ENCODE data around the gene MMP24.

The MMP24 gene

DNA sequence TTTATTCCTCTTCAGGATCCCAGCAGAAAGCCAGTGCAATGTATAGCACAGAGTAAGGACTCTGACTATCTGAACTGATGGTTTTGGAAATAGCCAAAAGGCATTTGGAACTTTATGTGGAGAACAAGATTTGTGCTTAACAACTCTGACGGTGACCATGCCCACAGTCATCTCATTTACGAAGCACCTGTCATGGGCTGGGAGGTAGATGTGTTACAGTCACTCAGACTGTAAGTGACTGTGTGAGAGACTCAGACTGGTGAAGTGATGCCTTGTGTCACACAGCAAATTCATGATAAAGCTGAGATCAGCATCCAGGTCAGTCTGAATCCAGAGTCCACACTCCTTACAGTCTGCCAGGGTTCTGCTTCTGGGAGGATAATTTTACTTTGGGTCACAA lies 89.6 kb downstream of the MMP24 start:
- peaks cover 1% of the 10 kb centered on the region for H3K36me3 Mint-ChIP-seq
- H3K27me3 Mint-ChIP-seq, result no peaks in the 10 kb centered on the region
- peaks cover 39% of the 10 kb centered on the region for H3K4me1 Mint-ChIP-seq
- H3K27ac Mint-ChIP-seq, result peak overlapping the region; percentile 44
- no peaks in the 10 kb centered on the region for H3K9me3 Mint-ChIP-seq
- no peak overlapping the region for H3K4me3 Mint-ChIP-seq

GRCh38 chr20:35317416-35318210 lies 91.1 kb downstream of the MMP24 start:
- H3K9me3 Mint-ChIP-seq, result no peaks in the 10 kb centered on the region
- no peak overlapping the region for H3K27ac Mint-ChIP-seq
- peaks cover 28% of the 10 kb centered on the region for H3K4me1 Mint-ChIP-seq
- H3K27me3 Mint-ChIP-seq, result no peaks in the 10 kb centered on the region
- no peak overlapping the region for H3K4me3 Mint-ChIP-seq
- H3K36me3 Mint-ChIP-seq, result peaks cover 1% of the 10 kb centered on the region

- Mint-ChIP-seq H3K27me3 (no peaks in the 10 kb centered on the region), H3K9me3 (no peaks in the 10 kb centered on the region), H3K36me3 (peaks cover 3% of the 10 kb centered on the region), H3K4me1 (peaks cover 25% of the 10 kb centered on the region), H3K4me3 (no peak overlapping the region), H3K27ac (peak overlapping the region; percentile 25)
These were observed 92.1 kb downstream of the MMP24 start for GRCh38 chr20:35318502-35319157.

DNA sequence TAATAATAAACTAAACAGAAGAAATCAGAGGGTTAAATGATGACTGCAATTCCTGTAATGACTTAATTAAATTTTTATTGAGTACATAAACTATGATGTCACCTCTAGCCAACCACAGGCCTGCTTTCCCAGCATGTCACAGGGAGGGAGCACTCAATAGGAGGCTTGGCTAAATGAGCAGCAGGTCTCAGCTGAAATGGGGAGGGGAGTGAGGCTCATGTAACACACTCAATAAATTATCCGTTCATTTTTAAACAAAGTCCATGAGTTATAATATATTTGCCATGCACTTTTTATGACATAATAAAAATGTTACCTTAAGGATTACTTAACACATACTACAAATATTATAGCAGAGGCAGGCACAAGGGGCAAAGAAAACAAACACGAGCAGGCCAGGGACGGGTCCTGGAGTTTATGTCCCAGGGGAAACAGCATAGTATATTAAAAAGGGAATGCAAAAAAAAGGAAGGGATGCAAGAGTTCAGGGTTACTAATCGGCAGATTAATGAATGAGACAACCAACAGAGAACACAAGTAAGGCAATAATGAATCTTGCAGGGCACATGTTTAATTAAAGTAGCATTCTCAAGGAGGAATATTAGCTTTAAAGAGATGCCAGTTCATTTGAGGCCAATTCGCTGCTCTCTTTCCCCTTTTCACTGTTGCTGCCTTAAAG lies 92.8 kb downstream of the MMP24 start:
- Mint-ChIP-seq H3K9me3 (no peaks in the 10 kb centered on the region), H3K4me3 (no peak overlapping the region), H3K4me1 (peaks cover 25% of the 10 kb centered on the region), H3K27me3 (no peaks in the 10 kb centered on the region), H3K27ac (no peak overlapping the region), H3K36me3 (peaks cover 3% of the 10 kb centered on the region)

- Mint-ChIP-seq H3K27ac (no peak overlapping the region), H3K27me3 (no peaks in the 10 kb centered on the region), H3K4me1 (peaks cover 24% of the 10 kb centered on the region), H3K4me3 (no peak overlapping the region), H3K36me3 (peaks cover 3% of the 10 kb centered on the region), H3K9me3 (no peaks in the 10 kb centered on the region)
These were observed 93.3 kb downstream of the MMP24 start for GRCh38 chr20:35319871-35320197.

- Mint-ChIP-seq H3K36me3 (peaks cover 5% of the 10 kb centered on the region), H3K27ac (no peak overlapping the region), H3K27me3 (no peaks in the 10 kb centered on the region), H3K4me1 (peaks cover 18% of the 10 kb centered on the region), H3K9me3 (no peaks in the 10 kb centered on the region), H3K4me3 (no peak overlapping the region)
These were observed 94.1 kb downstream of the MMP24 start for GRCh38 chr20:35320396-35321126.

DNA sequence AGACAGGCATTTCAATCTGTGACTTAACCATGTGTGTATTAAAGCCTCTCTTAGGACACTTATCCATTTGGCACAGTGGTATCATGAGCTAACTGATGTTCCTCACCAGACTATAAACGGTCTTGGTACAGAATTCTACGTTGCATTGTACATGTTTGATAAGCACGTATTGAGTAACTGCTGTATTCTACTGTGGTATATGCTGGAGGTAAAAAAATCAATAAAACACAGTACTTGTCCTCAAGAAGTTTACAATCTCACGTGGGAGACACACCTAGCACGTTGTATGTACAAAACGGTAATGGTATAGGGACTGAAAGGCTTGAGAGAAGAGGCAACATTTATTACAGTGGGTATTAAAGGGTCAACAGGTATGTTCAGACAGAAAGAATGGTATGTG lies 98.9 kb downstream of the MMP24 start:
- peaks cover 15% of the 10 kb centered on the region for H3K4me1 Mint-ChIP-seq
- no peak overlapping the region for H3K4me3 Mint-ChIP-seq
- H3K36me3 Mint-ChIP-seq, result peaks cover 8% of the 10 kb centered on the region
- H3K9me3 Mint-ChIP-seq, result no peaks in the 10 kb centered on the region
- no peaks in the 10 kb centered on the region for H3K27me3 Mint-ChIP-seq
- H3K27ac Mint-ChIP-seq, result no peak overlapping the region

- Mint-ChIP-seq H3K4me3 (no peak overlapping the region), H3K4me1 (peaks cover 15% of the 10 kb centered on the region), H3K9me3 (no peaks in the 10 kb centered on the region), H3K36me3 (peaks cover 6% of the 10 kb centered on the region), H3K27ac (no peak overlapping the region), H3K27me3 (no peaks in the 10 kb centered on the region)
These were observed 99.7 kb downstream of the MMP24 start for GRCh38 chr20:35326021-35326739.

Data from activated naive CD4-positive, alpha-beta T cell treated with anti-CD3 and anti-CD28 coated beads, Interleukin-2, amount 50 U/mL, for 24 hours (primary cell).